HG02588 (cell line): Measurements from ENCODE around the gene GOLGA6L9.
"Not testable (repeated sequence)": the region's sequence is repeated elsewhere in the genome, so short reads cannot be mapped to it uniquely, and the experiment has no call there.

Source experiments
- ATAC-seq: cut with Tn5 transposase; IDR thresholded peaks from one replicate; pipeline ENCODE4 v1.9.1; 2021; ENCODE audit warnings: mild to moderate bottlenecking, moderate library complexity; ENCODE audit not compliant: unreplicated experiment

The GOLGA6L9 gene

GRCh38 chr15:82465629-82466028 lies 36.0 kb downstream of the GOLGA6L9 start:
- ATAC-seq = not testable (repeated sequence)

- peak; percentile 92 for ATAC-seq
These were observed 38.6 kb downstream of the GOLGA6L9 start for GRCh38 chr15:82468205-82468604.

- ATAC-seq = not testable (repeated sequence)
These were observed 39.8 kb downstream of the GOLGA6L9 start for GRCh38 chr15:82469381-82469780.

- not testable (repeated sequence) for ATAC-seq
These were observed 42.8 kb downstream of the GOLGA6L9 start for GRCh38 chr15:82472269-82472982.

- ATAC-seq = not testable (repeated sequence)
These were observed 45.1 kb downstream of the GOLGA6L9 start for GRCh38 chr15:82474596-82475325.

- ATAC-seq = not testable (repeated sequence)
These were observed 45.8 kb downstream of the GOLGA6L9 start for GRCh38 chr15:82475345-82475967.

GRCh38 chr15:82476697-82477342 lies 47.2 kb downstream of the GOLGA6L9 start:
- not testable (repeated sequence) for ATAC-seq

GRCh38 chr15:82477343-82478057 lies 47.9 kb downstream of the GOLGA6L9 start:
- ATAC-seq = not testable (repeated sequence)
